Epithelial cell of alveolus of lung (primary cell): ENCODE results near the gene DVL3. TPM values are rescaled to one million over a fixed set of nuclear protein-coding genes. Genes with fewer than 3 reads are reported as not detected.

Source experiments
- total RNA-seq: library from RNA; depleted of rRNA; stranded (reverse); fragments of >200 nt; gene quantifications from 2 replicates; pipeline ENCODE4 v1.2.1, GENCODE V29; 2015

Gene DVL3
- total RNA-seq, result 34.3 and 63.8 TPM in 2 replicates

DNA sequence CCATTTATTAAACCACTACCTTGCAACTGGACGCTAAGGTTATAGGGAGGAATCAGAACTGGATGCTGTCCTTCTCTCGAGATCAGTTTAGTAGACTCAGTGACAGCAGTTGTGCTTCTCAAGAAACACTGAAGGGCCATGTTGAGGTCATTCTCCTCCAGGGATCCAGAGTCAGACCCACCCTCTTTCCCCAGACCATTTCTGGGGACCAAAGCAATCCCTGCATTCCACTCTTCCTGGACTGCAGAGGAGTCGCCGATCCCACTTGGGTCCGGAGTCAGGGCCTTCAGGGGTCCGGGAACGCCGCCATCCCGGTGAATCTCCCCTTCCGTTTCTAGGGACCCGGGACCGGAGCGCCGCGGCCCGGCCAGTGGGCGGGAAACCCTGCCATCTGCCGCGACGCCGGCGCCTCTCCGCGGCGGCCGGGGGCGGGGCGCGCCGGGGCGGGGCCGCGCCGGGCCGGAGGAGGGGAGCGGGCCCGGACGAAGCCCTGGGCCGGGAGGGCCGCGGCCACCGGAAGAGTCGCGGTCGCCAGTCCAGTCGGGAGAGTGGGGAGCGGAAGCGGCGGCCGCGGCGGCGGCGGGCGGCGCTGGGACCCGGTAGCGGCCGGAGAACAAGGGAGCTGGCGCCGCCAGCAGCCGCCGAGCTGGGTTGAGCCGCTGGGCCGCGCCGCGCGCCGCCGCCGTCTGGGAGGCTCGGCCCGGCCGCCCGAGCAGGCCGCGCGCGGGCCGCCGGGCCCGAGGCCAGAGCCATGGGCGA, at the start of gene DVL3:
Gene DVL3, plus strand, starts transcription at position 493 of the 759 bp plus-strand sequence. Its CDS starts 259 bp downstream, at position 752.

GRCh38 chr3:184135149-184135910, 19.8 kb upstream of the DVL3 start, which contains the start of gene EIF2B5:
Gene EIF2B5, plus strand, starts transcription at chr3:184135358. Its CDS starts 28 bp downstream, at chr3:184135386.

GRCh38 chr3:184174646-184175492, 19.7 kb downstream of the DVL3 start, which contains the start of gene AP2M1:
Gene AP2M1, plus strand, starts transcription at chr3:184174855. Its CDS starts 2,139 bp downstream, at chr3:184176994.

DNA sequence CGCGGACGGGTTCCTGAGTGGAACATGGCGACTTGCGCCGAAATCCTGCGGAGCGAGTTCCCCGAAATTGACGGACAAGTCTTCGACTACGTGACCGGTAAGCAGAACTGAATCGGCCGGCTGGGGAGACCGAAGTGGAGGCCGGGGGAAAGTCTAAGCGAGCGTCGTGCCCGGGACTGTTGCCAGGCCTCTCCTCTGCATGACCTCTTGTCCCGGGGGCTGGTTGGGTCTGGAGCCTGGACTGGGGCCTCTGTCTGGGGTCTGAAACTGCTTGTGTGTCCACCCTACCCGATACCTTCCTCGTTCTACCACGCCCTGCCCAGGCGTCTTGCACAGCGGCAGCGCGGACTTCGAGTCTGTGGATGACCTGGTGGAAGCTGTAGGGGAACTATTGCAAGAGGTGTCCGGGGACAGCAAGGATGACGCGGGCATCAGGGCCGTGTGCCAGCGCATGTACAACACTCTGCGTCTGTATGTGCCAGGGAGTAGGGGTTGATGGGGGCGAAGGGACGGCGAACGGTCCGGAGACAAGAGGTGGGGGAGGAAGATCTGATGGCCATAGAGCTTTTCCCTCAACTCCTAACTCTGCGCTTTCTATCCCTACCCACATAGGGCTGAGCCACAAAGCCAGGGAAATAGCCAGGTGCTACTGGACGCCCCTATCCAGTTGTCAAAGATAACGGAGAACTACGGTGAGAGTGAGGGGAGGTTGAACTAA, 31.2 kb downstream of the DVL3 start, which contains the start of gene ABCF3:
Gene ABCF3, plus strand, starts transcription at position 16 of the 718 bp plus-strand sequence. Its CDS starts 9 bp downstream, at position 25.

Other genes starting within 250 kb of the DVL3 start
- gene ABCC5, start 137.5 kb upstream of the DVL3 start, total RNA-seq, result 6.1 and 9.7 TPM in 2 replicates
- gene HTR3D, start 123.6 kb upstream of the DVL3 start, total RNA-seq, result not detected in 2 replicates
- gene HTR3C, start 102.3 kb upstream of the DVL3 start, total RNA-seq, result not detected in 2 replicates
- gene HTR3E, start 58.3 kb upstream of the DVL3 start, total RNA-seq, result not detected in 2 replicates
- 30.0 and 30.5 TPM in 2 replicates for gene EIF2B5, start 20.0 kb upstream of the DVL3 start, total RNA-seq
- 351 and 478 TPM in 2 replicates for gene AP2M1, start 19.5 kb downstream of the DVL3 start, total RNA-seq
- gene ABCF3, start 30.8 kb downstream of the DVL3 start, total RNA-seq, result 41.2 and 43.2 TPM in 2 replicates
- gene VWA5B2, start 74.2 kb downstream of the DVL3 start, total RNA-seq, result not detected in 2 replicates
- 66.1 and 94.1 TPM in 2 replicates for gene ALG3, start 93.6 kb downstream of the DVL3 start, total RNA-seq
- gene EEF1AKMT4, start 94.3 kb downstream of the DVL3 start, total RNA-seq, result 5.7 and 8.1 TPM in 2 replicates
- gene CAMK2N2, start 106.2 kb downstream of the DVL3 start, total RNA-seq, result 0.39 TPM in 1 of 2 replicates, not detected in the other
- gene ECE2, start 120.6 kb downstream of the DVL3 start, total RNA-seq, result not detected in 2 replicates
- 189 and 548 TPM in 2 replicates for gene PSMD2, start 143.9 kb downstream of the DVL3 start, total RNA-seq
- 242 and 310 TPM in 2 replicates for gene EIF4G1, start 159.2 kb downstream of the DVL3 start, total RNA-seq
- 17.3 and 35.3 TPM in 2 replicates for gene FAM131A, start 182.2 kb downstream of the DVL3 start, total RNA-seq
- 1.7 and 6.5 TPM in 2 replicates for gene CLCN2, start 206.2 kb downstream of the DVL3 start, total RNA-seq
- 75.5 and 110 TPM in 2 replicates for gene POLR2H, start 206.3 kb downstream of the DVL3 start, total RNA-seq
- 0.39 and 0.56 TPM in 2 replicates for gene THPO, start 222.8 kb downstream of the DVL3 start, total RNA-seq
- 0.52 and 18.3 TPM in 2 replicates for gene CHRD, start 224.7 kb downstream of the DVL3 start, total RNA-seq